Fibroblast of lung (primary cell): ENCODE data around the gene BATF.

ENCODE experiments used
- EZH2 ChIP-seq: IDR thresholded peaks from 2 replicates; pipeline ENCODE4 v1.5.1; 2012; ENCODE audit warnings: low read length, control low read depth, mild to moderate bottlenecking; ENCODE audit errors: missing control alignments
- TF ChIP-seq, protein P1 (sequence below), 2 donors: IDR thresholded peaks in 1 of 2; conservative IDR thresholded peaks in 1 of 2; 1 replicate in 1 of 2; 2 replicates in 1 of 2; pipeline ENCODE4 v1.5.1; 2011 to 2012; ENCODE audit warnings: low read length in 2 of 2, control low read depth in 1 of 2, inconsistent platforms in 1 of 2, low read depth in 1 of 2, mild to moderate bottlenecking in 1 of 2

- TF ChIP-seq, protein P1, sequence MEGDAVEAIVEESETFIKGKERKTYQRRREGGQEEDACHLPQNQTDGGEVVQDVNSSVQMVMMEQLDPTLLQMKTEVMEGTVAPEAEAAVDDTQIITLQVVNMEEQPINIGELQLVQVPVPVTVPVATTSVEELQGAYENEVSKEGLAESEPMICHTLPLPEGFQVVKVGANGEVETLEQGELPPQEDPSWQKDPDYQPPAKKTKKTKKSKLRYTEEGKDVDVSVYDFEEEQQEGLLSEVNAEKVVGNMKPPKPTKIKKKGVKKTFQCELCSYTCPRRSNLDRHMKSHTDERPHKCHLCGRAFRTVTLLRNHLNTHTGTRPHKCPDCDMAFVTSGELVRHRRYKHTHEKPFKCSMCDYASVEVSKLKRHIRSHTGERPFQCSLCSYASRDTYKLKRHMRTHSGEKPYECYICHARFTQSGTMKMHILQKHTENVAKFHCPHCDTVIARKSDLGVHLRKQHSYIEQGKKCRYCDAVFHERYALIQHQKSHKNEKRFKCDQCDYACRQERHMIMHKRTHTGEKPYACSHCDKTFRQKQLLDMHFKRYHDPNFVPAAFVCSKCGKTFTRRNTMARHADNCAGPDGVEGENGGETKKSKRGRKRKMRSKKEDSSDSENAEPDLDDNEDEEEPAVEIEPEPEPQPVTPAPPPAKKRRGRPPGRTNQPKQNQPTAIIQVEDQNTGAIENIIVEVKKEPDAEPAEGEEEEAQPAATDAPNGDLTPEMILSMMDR (conservative IDR thresholded peaks at IDR 0.05 in 1 of 2, IDR thresholded peaks at IDR 0.05 in 1 of 2; ENCODE audit: low read depth in 1 of 2, low read length in 2 of 2): no peak
- no peak for TF ChIP-seq EZH2
Observed at GRCh38 chr14:75506930-75507329, 15.3 kb upstream of the BATF start.
